Measurements from ENCODE around the gene ZNF732. TPM values are rescaled to one million over a fixed set of nuclear protein-coding genes. Genes with fewer than 3 reads are reported as not detected.

ZNF732 gene

GRCh38 chr4:223913-224497 is 81.3 kb downstream of the ZNF732 start:
- H3K9me3 ChIP-seq (ENCODE audit: control insufficient read depth, low read length) = peaks cover 77% of the 10 kb centered on the region
- WGBS = no CpG with 5 or more reads among the region's 1 CpG
- H3K36me3 ChIP-seq (ENCODE audit: control insufficient read depth in 1 of 2, insufficient read depth in 2 of 2, low read depth in 1 of 2, low read length in 2 of 2) = no peaks in the 10 kb centered on the region
- no peak for DNase-seq
- H3K18ac ChIP-seq (ENCODE audit: low read depth in 1 of 2, low read length in 2 of 2) = no peak overlapping the region
- no peak overlapping the region for H2BK15ac ChIP-seq (ENCODE audit: low read depth, poor library complexity, severe bottlenecking)
- no peak overlapping the region for H3K23ac ChIP-seq (ENCODE audit: low read length in 2 of 2)
- no peak overlapping the region for H4K8ac ChIP-seq (ENCODE audit: low read length)
- H2AFZ ChIP-seq (ENCODE audit: low read depth, low read length) = no peak overlapping the region
- H3K27ac ChIP-seq (ENCODE audit: low read length, poor library complexity, severe bottlenecking) = no peak overlapping the region
- no peak overlapping the region for H3K4ac ChIP-seq (ENCODE audit: low read depth in 1 of 2, low read length in 2 of 2)
- no peak overlapping the region for H4K91ac ChIP-seq (ENCODE audit: low read length)
- H3K27me3 ChIP-seq (ENCODE audit: control insufficient read depth in 1 of 2, insufficient read depth in 1 of 2, low read length in 2 of 2) = no peaks in the 10 kb centered on the region
- no peak overlapping the region for H2BK120ac ChIP-seq (ENCODE audit: low read depth, low read length)
- H2BK12ac ChIP-seq (ENCODE audit: low read length in 2 of 2) = no peak overlapping the region
- H2BK5ac ChIP-seq (ENCODE audit: low read depth, low read length, poor library complexity, severe bottlenecking) = no peak overlapping the region
- H3K79me1 ChIP-seq (replicated peaks; ENCODE audit: low read length, poor library complexity, severe bottlenecking) = peaks cover 13% of the 10 kb centered on the region
- H3K4me3 ChIP-seq (ENCODE audit: insufficient read depth in 1 of 2, low read depth in 1 of 2, low read length in 2 of 2) = no peak overlapping the region
- H3K4me1 ChIP-seq (ENCODE audit: control insufficient read depth, insufficient read depth, low read depth, low read length) = no peaks in the 10 kb centered on the region
- H3K9ac ChIP-seq (ENCODE audit: low read length) = no peak overlapping the region
- no peak overlapping the region for H2AK5ac ChIP-seq (ENCODE audit: low read length, severe bottlenecking)
- H3K14ac ChIP-seq (ENCODE audit: low read length in 2 of 2) = no peak overlapping the region
- no peak overlapping the region for H3K4me2 ChIP-seq (ENCODE audit: low read length, poor library complexity, severe bottlenecking)

Small RNA genes lying within 50 kb of the gene (small RNA-seq; reads per million reads assigned to genes)
- gene AC079140.2 (ENCODE audit: low read depth) (not detected), gene MIR571 (ENCODE audit: low read depth) (not detected)
